ENCODE results near the gene BMP7. TPM values are rescaled to one million over a fixed set of nuclear protein-coding genes. Genes with fewer than 3 reads are reported as not detected.

Gene BMP7
- polyA plus RNA-seq, 1 experiment, result not detected

DNA sequence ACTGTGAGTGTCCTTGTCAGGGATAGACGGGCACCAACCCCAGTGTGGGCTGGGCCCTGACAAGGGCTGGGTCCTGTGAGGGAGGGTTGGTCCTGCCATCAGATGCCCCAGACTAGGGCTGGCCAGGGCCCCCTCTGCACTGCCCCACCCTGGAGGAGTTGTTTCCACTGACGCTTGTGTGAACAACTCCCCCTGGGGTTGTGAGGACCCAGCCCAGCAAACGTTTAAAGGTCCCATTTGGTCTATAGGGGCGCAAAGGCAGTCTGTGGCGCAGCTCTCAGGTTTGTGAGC lies 104.1 kb downstream of the BMP7 start:
- TF ChIP-seq, protein P1, sequence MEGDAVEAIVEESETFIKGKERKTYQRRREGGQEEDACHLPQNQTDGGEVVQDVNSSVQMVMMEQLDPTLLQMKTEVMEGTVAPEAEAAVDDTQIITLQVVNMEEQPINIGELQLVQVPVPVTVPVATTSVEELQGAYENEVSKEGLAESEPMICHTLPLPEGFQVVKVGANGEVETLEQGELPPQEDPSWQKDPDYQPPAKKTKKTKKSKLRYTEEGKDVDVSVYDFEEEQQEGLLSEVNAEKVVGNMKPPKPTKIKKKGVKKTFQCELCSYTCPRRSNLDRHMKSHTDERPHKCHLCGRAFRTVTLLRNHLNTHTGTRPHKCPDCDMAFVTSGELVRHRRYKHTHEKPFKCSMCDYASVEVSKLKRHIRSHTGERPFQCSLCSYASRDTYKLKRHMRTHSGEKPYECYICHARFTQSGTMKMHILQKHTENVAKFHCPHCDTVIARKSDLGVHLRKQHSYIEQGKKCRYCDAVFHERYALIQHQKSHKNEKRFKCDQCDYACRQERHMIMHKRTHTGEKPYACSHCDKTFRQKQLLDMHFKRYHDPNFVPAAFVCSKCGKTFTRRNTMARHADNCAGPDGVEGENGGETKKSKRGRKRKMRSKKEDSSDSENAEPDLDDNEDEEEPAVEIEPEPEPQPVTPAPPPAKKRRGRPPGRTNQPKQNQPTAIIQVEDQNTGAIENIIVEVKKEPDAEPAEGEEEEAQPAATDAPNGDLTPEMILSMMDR (IDR thresholded peaks at IDR 0.05; ENCODE audit: insufficient read depth, low read depth, low read length), result no peak
- Histone ChIP-seq H3K27me3 (ENCODE audit: control insufficient read depth, insufficient read depth, low read length) (peaks cover 7% of the 10 kb centered on the region; the same call in 1 of the 2 replicates), H3K36me3 (ENCODE audit: control insufficient read depth, insufficient read depth, low read length) (no peaks in the 10 kb centered on the region), H3K4me3 (ENCODE audit: low read depth, low read length) (no peak overlapping the region)
- DNase-seq (ENCODE audit: low read depth), result no peak
- ChIA-PET POLR2A (no interaction called here), CTCF (no interaction called here)

DNA sequence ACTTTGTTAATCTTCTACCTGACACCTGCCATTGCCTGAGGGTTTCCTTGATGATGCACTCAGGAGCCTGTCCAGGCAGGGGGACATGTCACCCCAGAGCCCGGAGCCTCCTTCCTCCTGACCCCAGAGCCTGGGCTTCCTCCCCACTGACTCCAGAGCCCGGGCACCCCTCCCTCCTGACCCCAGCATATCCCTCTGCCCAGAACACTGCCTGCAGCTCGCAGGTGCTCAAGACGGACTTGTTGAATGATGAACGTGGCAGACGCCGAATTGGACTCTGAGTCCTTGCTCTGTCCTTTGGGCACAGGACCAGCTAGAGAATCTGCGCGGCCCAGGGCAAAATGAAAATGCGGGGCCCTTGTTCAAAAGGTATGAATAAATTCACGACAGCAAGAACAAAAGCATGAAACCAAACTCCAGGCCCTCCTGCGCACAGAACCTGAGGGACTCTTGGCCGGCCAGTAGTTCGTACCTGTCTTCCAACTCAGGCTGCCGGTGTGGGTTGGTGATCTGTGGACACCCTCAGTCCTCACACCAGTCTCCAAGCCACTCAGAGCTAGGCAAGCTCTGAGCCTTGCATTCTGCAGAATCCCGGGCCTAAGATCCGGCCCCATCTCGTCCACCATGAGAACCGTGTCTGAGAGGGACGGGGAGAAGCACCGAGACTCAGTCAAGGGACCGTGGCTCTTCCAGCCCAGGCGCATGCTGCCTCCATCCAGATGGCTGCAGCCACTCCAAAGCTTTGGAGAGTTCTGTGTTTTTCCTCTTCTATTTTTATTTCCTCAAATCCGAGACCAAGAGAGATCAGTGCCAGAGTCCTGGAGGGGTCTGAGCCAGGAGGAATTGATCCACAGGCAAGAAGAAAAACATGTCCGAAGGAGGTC lies 104.7 kb downstream of the BMP7 start:
- TF ChIP-seq, protein P1 (IDR thresholded peaks at IDR 0.05; ENCODE audit: insufficient read depth, low read depth, low read length), result no peak
- no peak overlapping the region for H3K4me3 ChIP-seq (ENCODE audit: low read depth, low read length)
- no peak for DNase-seq (ENCODE audit: low read depth)
- no peaks in the 10 kb centered on the region for H3K36me3 ChIP-seq (ENCODE audit: control insufficient read depth, insufficient read depth, low read length)
- POLR2A ChIA-PET, result no interaction called here
- peaks cover 7% of the 10 kb centered on the region; the same call in 1 of the 2 replicates for H3K27me3 ChIP-seq (ENCODE audit: control insufficient read depth, insufficient read depth, low read length)
- CTCF ChIA-PET, result no interaction called here

DNA sequence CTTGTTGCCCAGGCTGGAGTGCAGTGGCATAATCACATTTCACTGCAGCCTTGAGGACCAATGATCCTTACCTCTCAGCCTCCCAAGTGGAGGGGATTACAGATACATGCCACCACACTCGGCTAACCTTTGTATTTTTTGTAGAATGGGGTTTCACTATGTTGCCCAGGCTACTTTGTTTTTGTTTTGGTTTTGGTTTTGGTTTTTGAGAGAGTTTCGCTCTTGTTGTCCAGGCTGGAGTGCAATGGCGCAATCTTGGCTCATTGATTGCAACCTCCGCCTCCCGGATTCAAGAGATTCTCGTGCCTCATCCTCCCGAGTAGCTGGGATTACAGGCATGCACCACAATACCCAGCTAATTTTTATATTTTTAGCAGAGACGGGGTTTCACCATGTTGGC lies 105.5 kb downstream of the BMP7 start:
- POLR2A ChIA-PET, result no interaction called here
- TF ChIP-seq, protein P1 (IDR thresholded peaks at IDR 0.05; ENCODE audit: insufficient read depth, low read depth, low read length), result no peak
- no peak for DNase-seq (ENCODE audit: low read depth)
- Histone ChIP-seq H3K4me3 (ENCODE audit: low read depth, low read length) (no peak overlapping the region), H3K36me3 (ENCODE audit: control insufficient read depth, insufficient read depth, low read length) (no peaks in the 10 kb centered on the region), H3K27me3 (ENCODE audit: control insufficient read depth, insufficient read depth, low read length) (peaks cover 7% of the 10 kb centered on the region; the same call in 1 of the 2 replicates)
- CTCF ChIA-PET, result no interaction called here

DNA sequence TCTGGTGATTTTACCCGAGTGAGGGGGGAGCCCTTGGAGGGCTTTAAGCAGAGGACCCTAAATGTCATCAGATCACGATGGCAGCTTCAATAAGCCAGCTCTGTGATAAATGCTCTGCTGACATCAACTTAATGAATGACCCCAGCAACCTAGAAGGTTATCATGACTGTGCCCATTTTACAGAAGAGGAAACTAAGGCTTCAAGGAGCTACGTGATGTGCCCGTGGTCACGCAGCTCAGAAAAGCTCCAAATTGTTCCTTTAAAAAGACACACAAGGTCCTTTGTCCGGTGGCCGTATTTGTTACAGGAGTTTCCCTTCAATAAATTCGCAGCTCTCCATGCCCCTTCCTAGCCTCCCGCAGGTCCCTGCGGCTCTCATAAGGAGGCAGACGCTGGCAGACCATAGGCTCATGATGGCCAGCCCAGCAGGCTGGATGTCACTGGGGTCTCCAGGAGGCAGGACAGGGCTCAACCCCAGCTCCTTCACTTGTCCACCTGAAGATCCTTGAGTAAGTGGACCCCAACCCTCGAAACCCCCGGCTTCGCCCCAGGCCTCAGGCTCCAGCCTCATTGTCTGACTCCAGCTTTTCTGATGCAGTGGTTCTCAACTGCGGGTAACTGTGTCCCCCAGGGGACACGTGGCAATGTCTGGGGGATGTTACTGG lies 106.4 kb downstream of the BMP7 start:
- POLR2A ChIA-PET, result no interaction called here

More for the DNA sequence above, 106.4 kb downstream of the BMP7 start:
- no peak for DNase-seq (ENCODE audit: low read depth)
- Histone ChIP-seq H3K27me3 (ENCODE audit: control insufficient read depth, insufficient read depth, low read length) (peaks cover 7% of the 10 kb centered on the region; the same call in 1 of the 2 replicates), H3K4me3 (ENCODE audit: low read depth, low read length) (no peak overlapping the region), H3K36me3 (ENCODE audit: control insufficient read depth, insufficient read depth, low read length) (no peaks in the 10 kb centered on the region)
- TF ChIP-seq, protein P1 (IDR thresholded peaks at IDR 0.05; ENCODE audit: insufficient read depth, low read depth, low read length), result no peak
- CTCF ChIA-PET, result interaction anchor here (1.3 kb wide), 1 partner anchor 8 kb away, joined by 3 read pairs; no protein-coding TSS in a partner anchor
